OCI-LY1 (cell line): ENCODE data around the gene FRMD4A.

Experiments
- H2AFZ ChIP-seq: fragments of 200-600 bp; sonication (generic), shearing (Covaris generic); 2 replicates; pipeline ENCODE4 v1.6.0; 2014; ENCODE audit warnings: antibody characterized with exemption, mild to moderate bottlenecking, low read length
- H3F3A ChIP-seq: fragments of 200-600 bp; sonication (generic), shearing (Covaris generic); 2 replicates; pipeline ENCODE4 v1.6.0; 2014; ENCODE audit warnings: mild to moderate bottlenecking, antibody characterized with exemption, low read length, moderate library complexity; ENCODE audit not compliant: insufficient read depth
- H3K27ac ChIP-seq: fragments of 200-600 bp; sonication (generic); 2 replicates; pipeline ENCODE4 v1.5.1; 2014; ENCODE audit warnings: low read length, mixed run types, mild to moderate bottlenecking, low read depth; ENCODE audit not compliant: poor library complexity, severe bottlenecking
- H3K27me3 ChIP-seq: fragments of 200-600 bp; sonication (generic); 2 replicates; pipeline ENCODE4 v1.6.0; 2014; ENCODE audit warnings: antibody characterized with exemption, mild to moderate bottlenecking, low read length, moderate library complexity; ENCODE audit not compliant: insufficient read depth
- H3K36me3 ChIP-seq: fragments of 200-600 bp; sonication (generic); 2 replicates; pipeline ENCODE4 v1.6.1; 2014; ENCODE audit warnings: mild to moderate bottlenecking, antibody characterized with exemption, low read length, moderate library complexity, mixed read lengths; ENCODE audit not compliant: insufficient read depth
- H3K4me1 ChIP-seq: fragments of 200-600 bp; sonication (generic); 2 replicates; pipeline ENCODE4 v1.5.1; 2014; ENCODE audit warnings: mild to moderate bottlenecking, low read length, moderate library complexity; ENCODE audit not compliant: insufficient read depth, severe bottlenecking
- H3K4me2 ChIP-seq: fragments of 200-600 bp; sonication (generic), shearing (Covaris generic); 2 replicates; pipeline ENCODE4 v1.6.1; 2014; ENCODE audit warnings: low read length
- H3K4me3 ChIP-seq: fragments of 200-600 bp; sonication (generic); 2 replicates; pipeline ENCODE4 v1.5.1; 2014; ENCODE audit warnings: low read length, low read depth, mild to moderate bottlenecking, mixed read lengths; ENCODE audit not compliant: poor library complexity, severe bottlenecking
- H3K79me2 ChIP-seq: fragments of 200-600 bp; shearing (Covaris generic); 2 replicates; pipeline ENCODE4 v1.6.1; 2016; ENCODE audit warnings: mixed run types, low read length, mixed read lengths; ENCODE audit not compliant: insufficient read depth
- H3K9ac ChIP-seq: fragments of 200-600 bp; sonication (generic), shearing (Covaris generic); 2 replicates; pipeline ENCODE4 v1.6.1; 2014; ENCODE audit warnings: mild to moderate bottlenecking, low read length, mixed read lengths
- H3K9me2 ChIP-seq: fragments of 200-600 bp; sonication (generic), shearing (Covaris generic); 2 replicates; pipeline ENCODE4 v1.6.1; 2014; ENCODE audit warnings: low read depth, mild to moderate bottlenecking, low read length, mixed read lengths
- H3K9me3 ChIP-seq: fragments of 200-600 bp; shearing (Covaris generic); 2 replicates; pipeline ENCODE4 v1.6.1; 2014; ENCODE audit warnings: low read length, mixed read lengths
- H4K20me1 ChIP-seq: fragments of 200-600 bp; sonication (generic), shearing (Covaris generic); 2 replicates; pipeline ENCODE4 v1.6.0; 2016; ENCODE audit warnings: mild to moderate bottlenecking, low read length; ENCODE audit not compliant: insufficient read depth
- CTCF ChIP-seq: fragments of 200-600 bp; sonication (generic), shearing (Covaris generic); IDR thresholded peaks from 2 replicates; pipeline ENCODE4 v1.5.1; 2017; ENCODE audit warnings: mild to moderate bottlenecking, antibody characterized with exemption, low read length, moderate library complexity, mixed read lengths
- EZH2 ChIP-seq: fragments of 200-600 bp; sonication (generic), shearing (Covaris generic); IDR thresholded peaks from 2 replicates; pipeline ENCODE4 v1.8.0; 2017; ENCODE audit warnings: borderline replicate concordance, mixed run types, mild to moderate bottlenecking, antibody characterized with exemption, low read length, moderate library complexity, mixed read lengths

The FRMD4A gene

GRCh38 chr10:14377591-14378175 lies 47.0 kb upstream of the FRMD4A start:
- H4K20me1 ChIP-seq, result no peaks in the 10 kb centered on the region
- peaks cover 8% of the 10 kb centered on the region; the same call in 1 of the 2 replicates for H3K27me3 ChIP-seq
- H3K4me3 ChIP-seq, result no peak overlapping the region
- no peak overlapping the region for H3K4me2 ChIP-seq
- H3K27ac ChIP-seq, result no peak overlapping the region
- no peaks in the 10 kb centered on the region for H3F3A ChIP-seq
- H3K9me3 ChIP-seq, result no peaks in the 10 kb centered on the region
- H3K4me1 ChIP-seq, result no peaks in the 10 kb centered on the region
- no peaks in the 10 kb centered on the region for H3K9me2 ChIP-seq
- H3K9ac ChIP-seq, result no peak overlapping the region
- no peaks in the 10 kb centered on the region for H3K79me2 ChIP-seq
- TF ChIP-seq EZH2, result no peak
- TF ChIP-seq CTCF, result no peak
- no peaks in the 10 kb centered on the region for H3K36me3 ChIP-seq
- H2AFZ ChIP-seq, result no peak overlapping the region

GRCh38 chr10:14374745-14375445 lies 44.2 kb upstream of the FRMD4A start:
- no peaks in the 10 kb centered on the region for H3F3A ChIP-seq
- H3K27ac ChIP-seq, result no peak overlapping the region
- H3K79me2 ChIP-seq, result no peaks in the 10 kb centered on the region
- TF ChIP-seq CTCF (no peak), EZH2 (no peak)
- no peaks in the 10 kb centered on the region for H3K9me3 ChIP-seq
- H3K9me2 ChIP-seq, result no peaks in the 10 kb centered on the region
- no peaks in the 10 kb centered on the region for H4K20me1 ChIP-seq
- H3K4me2 ChIP-seq, result no peak overlapping the region
- no peaks in the 10 kb centered on the region for H3K36me3 ChIP-seq
- no peak overlapping the region for H3K9ac ChIP-seq
- H3K4me1 ChIP-seq, result no peaks in the 10 kb centered on the region
- no peak overlapping the region for H2AFZ ChIP-seq
- H3K4me3 ChIP-seq, result no peak overlapping the region
- peaks cover 8% of the 10 kb centered on the region; the same call in 1 of the 2 replicates for H3K27me3 ChIP-seq

GRCh38 chr10:14372606-14373005 lies 41.9 kb upstream of the FRMD4A start:
- no peaks in the 10 kb centered on the region for H3K4me1 ChIP-seq
- no peak overlapping the region for H2AFZ ChIP-seq
- H3K9me3 ChIP-seq, result no peaks in the 10 kb centered on the region
- no peak overlapping the region for H3K4me3 ChIP-seq
- no peaks in the 10 kb centered on the region for H3K9me2 ChIP-seq
- H3K4me2 ChIP-seq, result no peak overlapping the region
- no peak overlapping the region for H3K9ac ChIP-seq
- H3K36me3 ChIP-seq, result no peaks in the 10 kb centered on the region
- no peaks in the 10 kb centered on the region for H4K20me1 ChIP-seq
- TF ChIP-seq EZH2, result no peak
- TF ChIP-seq CTCF, result no peak
- no peaks in the 10 kb centered on the region for H3K79me2 ChIP-seq
- H3K27ac ChIP-seq, result no peak overlapping the region
- H3F3A ChIP-seq, result no peaks in the 10 kb centered on the region
- H3K27me3 ChIP-seq, result 0 out of 2 replicates have a peak, but pooled peaks cover 3% of the 10 kb centered on the region
